AG08396 (cell line): ENCODE measurements around the gene BSG.

Experiments used
- DNase-seq: peaks from one replicate; pipeline ENCODE4 v3.0.0; 2012; ENCODE audit warnings: low spot score, mixed read lengths

Gene BSG

GRCh38 chr19:572140-572742, at the start of gene BSG:
TSS of gene BSG (plus strand) at chr19:572596. CDS start at chr19:572635, 39 bp downstream.
- DNase-seq: peak; percentile 100

- no peak for DNase-seq
These were observed 49.7 kb upstream of the BSG start for GRCh38 chr19:522726-523125.

- DNase-seq: no peak
These were observed 48.2 kb upstream of the BSG start for GRCh38 chr19:524062-524674.

GRCh38 chr19:525029-525428, 47.4 kb upstream of the BSG start:
- no peak for DNase-seq

- DNase-seq: no peak
These were observed 46.5 kb upstream of the BSG start for GRCh38 chr19:525857-526419.

- DNase-seq: no peak
These were observed 42.0 kb upstream of the BSG start for GRCh38 chr19:530134-531008.

GRCh38 chr19:531009-531752, 41.2 kb upstream of the BSG start:
- DNase-seq: peak; percentile 100

GRCh38 chr19:531753-532560, 40.4 kb upstream of the BSG start, which contains the start of gene CDC34:
TSS of gene CDC34 (plus strand) at chr19:531760. CDS start at chr19:531932, 172 bp downstream.
- DNase-seq: peak; percentile 53

GRCh38 chr19:532561-533363, 39.6 kb upstream of the BSG start:
- DNase-seq: peak; percentile 82

GRCh38 chr19:533364-534058, 38.9 kb upstream of the BSG start:
- no peak for DNase-seq

- no peak for DNase-seq
These were observed 38.3 kb upstream of the BSG start for GRCh38 chr19:534088-534487.

GRCh38 chr19:535017-535835, 37.2 kb upstream of the BSG start:
- no peak for DNase-seq

GRCh38 chr19:536031-536880, 36.1 kb upstream of the BSG start:
- no peak for DNase-seq

GRCh38 chr19:536881-537404, 35.5 kb upstream of the BSG start:
- DNase-seq: no peak

- no peak for DNase-seq
These were observed 33.6 kb upstream of the BSG start for GRCh38 chr19:538641-539428.

- no peak for DNase-seq
These were observed 32.9 kb upstream of the BSG start for GRCh38 chr19:539429-540030.
